IPS DF 6.9 (cell line): ENCODE measurements around the gene ESF1.

ENCODE experiments used
- DNase-seq: peaks from one replicate; pipeline ENCODE4 v3.0.0-alpha.2; 2013; ENCODE audit warnings: low read depth, low spot score
- H3K27ac ChIP-seq: one replicate; pipeline ENCODE4 v1.5.1; 2013; ENCODE audit warnings: low read length, control low read depth
- H3K27me3 ChIP-seq: 2 replicates; pipeline ENCODE4 v1.6.1; 2013; ENCODE audit warnings: mild to moderate bottlenecking, low read length; ENCODE audit not compliant: control insufficient read depth, insufficient read depth
- H3K36me3 ChIP-seq: 2 replicates; pipeline ENCODE4 v1.6.1; 2013; ENCODE audit warnings: low read length; ENCODE audit not compliant: control insufficient read depth, insufficient read depth
- H3K4me1 ChIP-seq: 2 replicates; pipeline ENCODE4 v1.6.1; 2013; ENCODE audit warnings: low read length; ENCODE audit not compliant: control insufficient read depth, insufficient read depth
- H3K4me3 ChIP-seq: 2 replicates; pipeline ENCODE4 v1.5.1; 2013; ENCODE audit warnings: mild to moderate bottlenecking, low read length
- H3K9me3 ChIP-seq: 2 replicates; pipeline ENCODE4 v1.6.1; 2013; ENCODE audit warnings: low read length, inconsistent platforms; ENCODE audit not compliant: control insufficient read depth, insufficient read depth
- WGBS: extraction: QIAGEN DNeasy Blood & Tissue Kit; methylation state at CpG from one replicate; pipeline ENCODE4 v1.1.7; 2013; ENCODE audit warnings: mixed read lengths, missing lambda C conversion rate; ENCODE audit not compliant: insufficient read length, insufficient coverage; 5-methylcytosine and 5-hydroxymethylcytosine counted together

Gene ESF1

GRCh38 chr20:13685623-13686022 lies 99.1 kb downstream of the ESF1 start:
- WGBS: no CpG with 5 or more reads among the region's 2 CpGs
- H3K4me3 ChIP-seq: no peak overlapping the region
- no peaks in the 10 kb centered on the region for H3K4me1 ChIP-seq
- no peak overlapping the region for H3K27ac ChIP-seq
- no peaks in the 10 kb centered on the region for H3K9me3 ChIP-seq
- no peak for DNase-seq
- no peaks in the 10 kb centered on the region for H3K36me3 ChIP-seq
- no peaks in the 10 kb centered on the region for H3K27me3 ChIP-seq

GRCh38 chr20:13684566-13685222 lies 100.0 kb downstream of the ESF1 start:
- Histone ChIP-seq H3K4me3 (no peak overlapping the region), H3K9me3 (no peaks in the 10 kb centered on the region), H3K4me1 (no peaks in the 10 kb centered on the region), H3K27ac (no peak overlapping the region), H3K36me3 (no peaks in the 10 kb centered on the region), H3K27me3 (no peaks in the 10 kb centered on the region)
- WGBS: no CpG with 5 or more reads among the region's 5 CpGs
- DNase-seq: no peak

- H3K9me3 ChIP-seq: no peaks in the 10 kb centered on the region
- H3K27me3 ChIP-seq: no peaks in the 10 kb centered on the region
- no CpG with 5 or more reads among the region's 1 CpG for WGBS
- no peak for DNase-seq
- no peak overlapping the region for H3K27ac ChIP-seq
- no peak overlapping the region for H3K4me3 ChIP-seq
- no peaks in the 10 kb centered on the region for H3K36me3 ChIP-seq
- no peaks in the 10 kb centered on the region for H3K4me1 ChIP-seq
Observed at GRCh38 chr20:13683833-13684232, 100.9 kb downstream of the ESF1 start.

- no peaks in the 10 kb centered on the region for H3K9me3 ChIP-seq
- H3K4me3 ChIP-seq: no peak overlapping the region
- H3K36me3 ChIP-seq: no peaks in the 10 kb centered on the region
- H3K27ac ChIP-seq: no peak overlapping the region
- no CpG with 5 or more reads among the region's 4 CpGs for WGBS
- DNase-seq: no peak
- no peaks in the 10 kb centered on the region for H3K27me3 ChIP-seq
- no peaks in the 10 kb centered on the region for H3K4me1 ChIP-seq
Observed at GRCh38 chr20:13681248-13682125, 103.2 kb downstream of the ESF1 start.

GRCh38 chr20:13678944-13679343 lies 105.8 kb downstream of the ESF1 start:
- DNase-seq: no peak
- no peak overlapping the region for H3K4me3 ChIP-seq
- H3K9me3 ChIP-seq: no peaks in the 10 kb centered on the region
- no CpG with 5 or more reads among the region's 1 CpG for WGBS
- H3K4me1 ChIP-seq: no peaks in the 10 kb centered on the region
- no peak overlapping the region for H3K27ac ChIP-seq
- H3K36me3 ChIP-seq: no peaks in the 10 kb centered on the region
- H3K27me3 ChIP-seq: no peaks in the 10 kb centered on the region

GRCh38 chr20:13677241-13677640 lies 107.5 kb downstream of the ESF1 start:
- H3K36me3 ChIP-seq: no peaks in the 10 kb centered on the region
- no CpG with 5 or more reads among the region's 4 CpGs for WGBS
- H3K27ac ChIP-seq: no peak overlapping the region
- H3K4me3 ChIP-seq: no peak overlapping the region
- H3K27me3 ChIP-seq: no peaks in the 10 kb centered on the region
- DNase-seq: no peak
- H3K4me1 ChIP-seq: no peaks in the 10 kb centered on the region
- H3K9me3 ChIP-seq: no peaks in the 10 kb centered on the region

GRCh38 chr20:13676682-13677081 lies 108.0 kb downstream of the ESF1 start:
- Histone ChIP-seq H3K27me3 (no peaks in the 10 kb centered on the region), H3K27ac (no peak overlapping the region), H3K4me1 (no peaks in the 10 kb centered on the region), H3K36me3 (no peaks in the 10 kb centered on the region), H3K9me3 (no peaks in the 10 kb centered on the region), H3K4me3 (no peak overlapping the region)
- WGBS: no CpG with 5 or more reads among the region's 3 CpGs
- no peak for DNase-seq

- H3K27me3 ChIP-seq: no peaks in the 10 kb centered on the region
- no peaks in the 10 kb centered on the region for H3K4me1 ChIP-seq
- no peaks in the 10 kb centered on the region for H3K9me3 ChIP-seq
- no peak overlapping the region for H3K4me3 ChIP-seq
- no peaks in the 10 kb centered on the region for H3K36me3 ChIP-seq
- no peak for DNase-seq
- WGBS: no CpG with 5 or more reads among the region's 3 CpGs
- no peak overlapping the region for H3K27ac ChIP-seq
Observed at GRCh38 chr20:13672690-13673089, 112.0 kb downstream of the ESF1 start.

GRCh38 chr20:13671916-13672378 lies 112.8 kb downstream of the ESF1 start:
- no peaks in the 10 kb centered on the region for H3K27me3 ChIP-seq
- H3K9me3 ChIP-seq: no peaks in the 10 kb centered on the region
- no peaks in the 10 kb centered on the region for H3K4me1 ChIP-seq
- WGBS: no CpG with 5 or more reads among the region's 1 CpG
- H3K4me3 ChIP-seq: no peak overlapping the region
- no peak overlapping the region for H3K27ac ChIP-seq
- no peaks in the 10 kb centered on the region for H3K36me3 ChIP-seq
- DNase-seq: no peak

GRCh38 chr20:13671512-13671911 lies 113.2 kb downstream of the ESF1 start:
- no peak for DNase-seq
- Histone ChIP-seq H3K4me1 (no peaks in the 10 kb centered on the region), H3K9me3 (no peaks in the 10 kb centered on the region), H3K4me3 (no peak overlapping the region), H3K36me3 (no peaks in the 10 kb centered on the region), H3K27ac (no peak overlapping the region), H3K27me3 (no peaks in the 10 kb centered on the region)
- no CpG with 5 or more reads among the region's 2 CpGs for WGBS
